Neutrophil (primary cell): ENCODE data around the gene NHS.

Source experiments
- H3K27ac ChIP-seq: fragments of 200-600 bp; sonication (generic); 2 replicates; pipeline ENCODE4 v1.5.1; 2016; ENCODE audit warnings: mild to moderate bottlenecking, moderate library complexity
- H3K27me3 ChIP-seq: fragments of 200-600 bp; sonication (generic); 2 replicates; pipeline ENCODE4 v1.6.0; 2016; ENCODE audit warnings: mild to moderate bottlenecking
- H3K36me3 ChIP-seq: fragments of 200-600 bp; sonication (generic); 2 replicates; pipeline ENCODE4 v1.5.1; 2017
- H3K4me1 ChIP-seq, 2 experiments: fragments of 200-600 bp in 1 of 2; sonication (generic) in 1 of 2; 1 replicate in 1 of 2; 2 replicates in 1 of 2; pipeline versions ENCODE4 v1.5.1 to v1.6.1; 2013 to 2016; ENCODE audit warnings: low read depth in 1 of 2, low read length in 1 of 2, mild to moderate bottlenecking in 1 of 2, moderate library complexity in 1 of 2; ENCODE audit not compliant: control insufficient read depth in 1 of 2, insufficient read depth in 1 of 2
- H3K4me3 ChIP-seq, 2 experiments: fragments of 200-600 bp in 1 of 2; sonication (generic) in 1 of 2; 1 replicate in 1 of 2; 2 replicates in 1 of 2; pipeline ENCODE4 v1.5.1; 2013 to 2016; ENCODE audit warnings: low read depth in 1 of 2, low read length in 1 of 2, mild to moderate bottlenecking in 1 of 2, moderate library complexity in 1 of 2
- H3K9me3 ChIP-seq: fragments of 200-600 bp; sonication (generic); 2 replicates; pipeline ENCODE4 v1.5.1; 2016
- CTCF ChIP-seq: fragments of 200-600 bp; sonication (generic); IDR thresholded peaks from 2 replicates; pipeline ENCODE4 v1.5.1; 2016; ENCODE audit warnings: antibody characterized with exemption

NHS gene

GRCh38 chrX:17476411-17476810 lies 101.4 kb downstream of the NHS start:
- Histone ChIP-seq H3K4me1 (no peaks in the 10 kb centered on the region), H3K27ac (no peak overlapping the region), H3K36me3 (no peaks in the 10 kb centered on the region), H3K9me3 (no peaks in the 10 kb centered on the region), H3K4me3 (no peak overlapping the region), H3K27me3 (no peaks in the 10 kb centered on the region)
- TF ChIP-seq CTCF, result no peak

- Histone ChIP-seq H3K9me3 (no peaks in the 10 kb centered on the region), H3K27ac (no peak overlapping the region), H3K4me1 (no peaks in the 10 kb centered on the region), H3K27me3 (no peaks in the 10 kb centered on the region), H3K4me3 (no peak overlapping the region), H3K36me3 (no peaks in the 10 kb centered on the region)
- no peak for TF ChIP-seq CTCF
Observed at GRCh38 chrX:17481086-17481485, 106.1 kb downstream of the NHS start.

GRCh38 chrX:17484592-17484991 lies 109.6 kb downstream of the NHS start:
- H3K9me3 ChIP-seq, result no peaks in the 10 kb centered on the region
- TF ChIP-seq CTCF, result no peak
- no peak overlapping the region for H3K27ac ChIP-seq
- no peak overlapping the region for H3K4me3 ChIP-seq
- no peaks in the 10 kb centered on the region for H3K4me1 ChIP-seq
- H3K36me3 ChIP-seq, result no peaks in the 10 kb centered on the region
- H3K27me3 ChIP-seq, result no peaks in the 10 kb centered on the region

DNA sequence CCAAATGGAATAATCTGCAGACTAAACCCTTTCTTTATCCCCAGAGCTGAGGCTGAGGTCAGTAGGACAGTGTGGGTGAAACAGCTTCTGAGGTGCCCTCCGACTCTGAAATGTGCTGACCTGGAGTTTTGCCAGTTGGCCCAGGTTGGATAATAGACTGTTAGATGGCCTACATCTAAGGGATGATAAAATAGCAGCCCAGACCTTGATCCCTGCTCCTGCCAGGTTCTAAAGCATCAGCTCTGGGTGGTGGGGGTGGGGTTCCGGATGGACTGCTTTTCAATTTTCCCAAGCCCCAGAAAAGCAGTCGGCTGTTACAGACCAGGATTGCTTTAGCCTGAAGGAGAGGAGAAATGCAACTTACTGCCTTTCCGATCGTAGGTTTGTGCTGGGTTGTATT lies 110.4 kb downstream of the NHS start:
- Histone ChIP-seq H3K4me1 (no peaks in the 10 kb centered on the region), H3K27ac (no peak overlapping the region), H3K9me3 (no peaks in the 10 kb centered on the region), H3K36me3 (no peaks in the 10 kb centered on the region), H3K27me3 (no peaks in the 10 kb centered on the region), H3K4me3 (no peak overlapping the region)
- TF ChIP-seq CTCF, result no peak

- H3K36me3 ChIP-seq, result no peaks in the 10 kb centered on the region
- no peak for TF ChIP-seq CTCF
- H3K4me3 ChIP-seq, result no peak overlapping the region
- no peaks in the 10 kb centered on the region for H3K27me3 ChIP-seq
- H3K27ac ChIP-seq, result no peak overlapping the region
- H3K9me3 ChIP-seq, result no peaks in the 10 kb centered on the region
- no peaks in the 10 kb centered on the region for H3K4me1 ChIP-seq
Observed at GRCh38 chrX:17488036-17488435, 113.0 kb downstream of the NHS start.

DNA sequence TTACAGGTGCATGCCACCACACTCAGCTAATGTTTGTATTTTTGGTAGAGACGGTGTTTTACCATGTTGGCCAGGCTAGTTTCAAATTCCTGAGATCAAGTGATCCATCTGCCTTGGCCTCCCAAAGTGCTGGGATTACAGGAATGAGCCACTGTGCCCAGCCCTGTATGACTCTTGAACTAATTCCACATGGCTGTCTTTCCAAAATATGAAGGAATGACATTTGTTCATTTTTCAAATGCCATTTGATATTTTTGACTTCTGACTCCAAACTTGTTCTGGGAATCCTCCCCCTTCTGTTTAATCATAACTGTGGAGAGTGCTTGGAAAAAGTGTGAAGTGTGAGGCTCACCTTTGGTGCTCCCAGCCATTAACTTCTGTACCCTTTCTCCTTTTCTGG lies 119.2 kb downstream of the NHS start:
- no peak overlapping the region for H3K27ac ChIP-seq
- no peaks in the 10 kb centered on the region for H3K4me1 ChIP-seq
- no peaks in the 10 kb centered on the region for H3K36me3 ChIP-seq
- H3K4me3 ChIP-seq, result no peak overlapping the region
- TF ChIP-seq CTCF, result no peak
- no peaks in the 10 kb centered on the region for H3K27me3 ChIP-seq
- no peaks in the 10 kb centered on the region for H3K9me3 ChIP-seq
